ENCODE measurements around the gene JAK2.

Gene JAK2

GRCh38 chr9:4992872-4993271, 7.8 kb downstream of the JAK2 start:
- TF ChIP-seq ZFP30 (CRISPR knock-in tag; IDR thresholded peaks at IDR 0.05) (no peak), OSR1 (CRISPR knock-in tag; IDR thresholded peaks at IDR 0.05) (no peak), ZC3H10 (CRISPR knock-in tag; IDR thresholded peaks at IDR 0.05) (no peak), ARNTL (CRISPR knock-in tag; IDR thresholded peaks at IDR 0.05; ENCODE audit: borderline replicate concordance, low read depth) (no peak), RARB (CRISPR knock-in tag; IDR thresholded peaks at IDR 0.05) (no peak)

GRCh38 chr9:4994166-4994890, 9.3 kb downstream of the JAK2 start:
- TF ChIP-seq ZFP3 (CRISPR knock-in tag; IDR thresholded peaks at IDR 0.05): no peak
- TF ChIP-seq PATZ1 (CRISPR knock-in tag; IDR thresholded peaks at IDR 0.05; ENCODE audit: borderline replicate concordance): no peak
- no peak for TF ChIP-seq PPARA (CRISPR knock-in tag; IDR thresholded peaks at IDR 0.05; ENCODE audit: borderline replicate concordance)
- ATAC-seq: no peak

More at GRCh38 chr9:4992872-4993271, 7.8 kb downstream of the JAK2 start:
- no peak for ATAC-seq

- no peak for ATAC-seq
- TF ChIP-seq BACH2 (CRISPR knock-in tag; IDR thresholded peaks at IDR 0.05; ENCODE audit: borderline replicate concordance) (no peak), ZNF565 (CRISPR knock-in tag; conservative IDR thresholded peaks at IDR 0.05; ENCODE audit: low read depth) (no peak), PPARA (CRISPR knock-in tag; IDR thresholded peaks at IDR 0.05; ENCODE audit: borderline replicate concordance) (no peak), ZFP30 (CRISPR knock-in tag; IDR thresholded peaks at IDR 0.05) (no peak), ZC3H10 (CRISPR knock-in tag; IDR thresholded peaks at IDR 0.05) (no peak), TSHZ2 (CRISPR knock-in tag; IDR thresholded peaks at IDR 0.05) (no peak), ZNF70 (CRISPR knock-in tag; IDR thresholded peaks at IDR 0.05) (no peak), CREB5 (CRISPR knock-in tag; IDR thresholded peaks at IDR 0.05; ENCODE audit: low read depth) (no peak), OSR1 (CRISPR knock-in tag; IDR thresholded peaks at IDR 0.05) (no peak), RARB (CRISPR knock-in tag; IDR thresholded peaks at IDR 0.05) (no peak), TCF4 (CRISPR knock-in tag; IDR thresholded peaks at IDR 0.05; ENCODE audit: borderline replicate concordance) (no peak), ARNTL (CRISPR knock-in tag; IDR thresholded peaks at IDR 0.05; ENCODE audit: borderline replicate concordance, low read depth) (no peak), ZNF8 (CRISPR knock-in tag; IDR thresholded peaks at IDR 0.05) (no peak), TOX (CRISPR knock-in tag; IDR thresholded peaks at IDR 0.05; ENCODE audit: borderline replicate concordance) (no peak), ZFP3 (CRISPR knock-in tag; IDR thresholded peaks at IDR 0.05) (no peak), ESRRG (CRISPR knock-in tag; IDR thresholded peaks at IDR 0.05) (no peak), POU6F1 (CRISPR knock-in tag; IDR thresholded peaks at IDR 0.05; ENCODE audit: borderline replicate concordance, low read depth) (no peak), GLIS3 (CRISPR knock-in tag; IDR thresholded peaks at IDR 0.05) (no peak), PATZ1 (CRISPR knock-in tag; IDR thresholded peaks at IDR 0.05; ENCODE audit: borderline replicate concordance) (no peak), CSDC2 (CRISPR knock-in tag; IDR thresholded peaks at IDR 0.05) (no peak)
These were observed 12.1 kb downstream of the JAK2 start for GRCh38 chr9:4997196-4997595.
